Lower lobe of right lung (tissue), 2 donors: ENCODE data around the gene CDH23. TPM values are rescaled to one million over a fixed set of nuclear protein-coding genes. Genes with fewer than 3 reads are reported as not detected.

Experiments
- ATAC-seq, 2 donors: fragments of 200-7000 bp; cut with Tn5 transposase; one replicate each; pipeline ENCODE4 v1.9.1; 2020 to 2022; ENCODE audit warnings: mild to moderate bottlenecking in 2 of 2, moderate library complexity in 2 of 2
- DNase-seq: peaks from one replicate; pipeline ENCODE4 v3.0.0-alpha.2; 2020
- H3K27ac ChIP-seq: fragments of 200-600 bp; one replicate; pipeline ENCODE4 v1.8.0; 2022
- H3K27me3 ChIP-seq: fragments of 200-600 bp; one replicate; pipeline ENCODE4 v1.8.0; 2022; ENCODE audit warnings: low read depth
- H3K36me3 ChIP-seq: fragments of 200-600 bp; one replicate; pipeline ENCODE4 v1.8.0; 2022; ENCODE audit warnings: mild to moderate bottlenecking
- H3K4me1 ChIP-seq: fragments of 200-600 bp; one replicate; pipeline ENCODE4 v1.8.0; 2022
- H3K4me3 ChIP-seq: fragments of 200-600 bp; one replicate; pipeline ENCODE4 v1.8.0; 2022; ENCODE audit warnings: mild to moderate bottlenecking
- H3K9me3 ChIP-seq: fragments of 200-600 bp; one replicate; pipeline ENCODE4 v1.8.0; 2022
- CTCF ChIP-seq: fragments of 200-600 bp; IDR thresholded peaks from one replicate; pipeline ENCODE4 v1.8.0; 2022; ENCODE audit warnings: antibody characterized with exemption, mild to moderate bottlenecking
- intact Hi-C: fragments of 100-400 bp; cut with DNase I; formaldehyde crosslinking; loops from one replicate; pipeline ENCODE4 v1.11.0; 2022
- total RNA-seq: library from RNA; stranded (reverse); fragmentation: NEBNext Ultra II Directional; extraction: Animal tissue kit (Norgen Biotek cat#: 25700); gene quantifications from one replicate; pipeline ENCODE4 v1.2.1, GENCODE V29; 2021
- donor health status: DM: no; HTN: yes; CAD: no; lungs with severe emphysema.

The CDH23 gene
- total RNA-seq, 1 donor from 2014 or later, result 9.4 TPM

GRCh38 chr10:71679425-71679824, 282.7 kb downstream of the CDH23 start:
- Histone ChIP-seq H3K4me1 (peaks cover 9% of the 10 kb centered on the region), H3K27ac (no peak overlapping the region), H3K27me3 (no peaks in the 10 kb centered on the region), H3K9me3 (no peaks in the 10 kb centered on the region), H3K36me3 (no peaks in the 10 kb centered on the region), H3K4me3 (no peak overlapping the region)
- no peak for DNase-seq
- intact Hi-C loops, result no loop called here
- ATAC-seq, result no peak
- no peak for TF ChIP-seq CTCF

GRCh38 chr10:71681977-71682376, 285.3 kb downstream of the CDH23 start:
- Histone ChIP-seq H3K9me3 (no peaks in the 10 kb centered on the region), H3K27ac (no peak overlapping the region)

GRCh38 chr10:71683301-71683700, 286.6 kb downstream of the CDH23 start:
- Histone ChIP-seq H3K27ac (no peak overlapping the region), H3K9me3 (no peaks in the 10 kb centered on the region), H3K4me3 (no peak overlapping the region), H3K27me3 (no peaks in the 10 kb centered on the region), H3K4me1 (peaks cover 9% of the 10 kb centered on the region), H3K36me3 (no peaks in the 10 kb centered on the region)
- intact Hi-C loops, result no loop called here
- ATAC-seq (no peak), DNase-seq (no peak)
- TF ChIP-seq CTCF, result no peak

More at GRCh38 chr10:71681977-71682376, 285.3 kb downstream of the CDH23 start:
- ATAC-seq, result no peak
- Histone ChIP-seq H3K27me3 (no peaks in the 10 kb centered on the region), H3K36me3 (no peaks in the 10 kb centered on the region), H3K4me3 (no peak overlapping the region), H3K4me1 (peaks cover 9% of the 10 kb centered on the region)
- TF ChIP-seq CTCF, result no peak
- no peak for DNase-seq
- intact Hi-C loops, result no loop called here

GRCh38 chr10:71684356-71685173, 287.8 kb downstream of the CDH23 start:
- intact Hi-C loops, result no loop called here
- ATAC-seq, result no peak
- no peak for TF ChIP-seq CTCF
- peaks cover 7% of the 10 kb centered on the region for H3K4me1 ChIP-seq
- DNase-seq, result no peak
- no peaks in the 10 kb centered on the region for H3K36me3 ChIP-seq
- no peak overlapping the region for H3K4me3 ChIP-seq
- H3K9me3 ChIP-seq, result no peaks in the 10 kb centered on the region
- no peaks in the 10 kb centered on the region for H3K27me3 ChIP-seq
- no peak overlapping the region for H3K27ac ChIP-seq

- no peaks in the 10 kb centered on the region for H3K36me3 ChIP-seq
- ATAC-seq, result no peak
- no peaks in the 10 kb centered on the region for H3K9me3 ChIP-seq
- DNase-seq, result no peak
- H3K27ac ChIP-seq, result no peak overlapping the region
- no peaks in the 10 kb centered on the region for H3K4me1 ChIP-seq
- H3K27me3 ChIP-seq, result no peaks in the 10 kb centered on the region
- no peak overlapping the region for H3K4me3 ChIP-seq
- intact Hi-C loops, result no loop called here
- no peak for TF ChIP-seq CTCF
These were observed 289.0 kb downstream of the CDH23 start for GRCh38 chr10:71685554-71686232.
